Keratinocyte (primary cell): ENCODE measurements around the gene MMP28.

Source experiments
- EZH2 ChIP-seq: IDR thresholded peaks from one replicate; pipeline ENCODE4 v1.6.1; 2012; ENCODE audit warnings: inconsistent platforms, mild to moderate bottlenecking, low read length, moderate library complexity
- TF ChIP-seq, protein P1 (sequence below), 3 experiments: IDR thresholded peaks in 1 of 3; conservative IDR thresholded peaks in 1 of 3; optimal IDR thresholded peaks in 1 of 3; 2 replicates in 2 of 3; 3 replicates in 1 of 3; pipeline versions ENCODE3 to v1.5.1; 2011; ENCODE audit warnings: low read length in 3 of 3, mild to moderate bottlenecking in 3 of 3, moderate library complexity in 2 of 3, control low read depth in 1 of 3, inconsistent platforms in 1 of 3; ENCODE audit not compliant: insufficient read depth in 2 of 3; ENCODE audit errors: extremely low read depth in 1 of 3

DNA sequence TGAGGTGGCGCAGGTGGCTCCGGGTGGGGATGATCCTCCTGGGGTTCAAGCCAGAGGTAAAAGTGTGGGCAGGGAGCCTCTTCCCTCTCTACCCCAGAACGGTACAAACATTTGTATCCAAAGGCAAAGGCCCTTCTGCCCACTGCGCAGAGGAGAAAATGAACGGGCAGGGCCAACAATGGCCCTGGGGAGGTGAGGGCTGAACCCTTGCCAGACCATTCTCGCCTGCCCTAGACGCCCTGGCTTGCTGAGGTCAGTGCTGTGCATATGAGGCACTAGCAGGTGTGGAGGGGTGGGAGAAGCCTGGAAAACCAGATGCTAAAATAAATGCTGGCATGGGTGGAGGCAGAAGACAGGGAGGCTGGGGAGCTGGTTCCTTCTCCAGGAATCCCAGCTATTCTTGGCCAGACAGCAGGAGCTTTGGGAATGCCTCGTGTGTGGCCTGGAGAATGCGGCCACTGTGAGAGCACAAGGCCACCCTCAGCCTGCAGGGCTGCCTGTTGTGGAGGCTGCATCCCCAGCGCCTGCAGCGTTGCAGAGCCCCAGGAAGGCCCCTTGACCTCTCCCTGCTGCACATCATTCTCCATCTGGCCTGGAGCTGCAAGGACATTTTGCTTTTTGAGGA is 30.2 kb downstream of the MMP28 start:
- TF ChIP-seq, protein P1, sequence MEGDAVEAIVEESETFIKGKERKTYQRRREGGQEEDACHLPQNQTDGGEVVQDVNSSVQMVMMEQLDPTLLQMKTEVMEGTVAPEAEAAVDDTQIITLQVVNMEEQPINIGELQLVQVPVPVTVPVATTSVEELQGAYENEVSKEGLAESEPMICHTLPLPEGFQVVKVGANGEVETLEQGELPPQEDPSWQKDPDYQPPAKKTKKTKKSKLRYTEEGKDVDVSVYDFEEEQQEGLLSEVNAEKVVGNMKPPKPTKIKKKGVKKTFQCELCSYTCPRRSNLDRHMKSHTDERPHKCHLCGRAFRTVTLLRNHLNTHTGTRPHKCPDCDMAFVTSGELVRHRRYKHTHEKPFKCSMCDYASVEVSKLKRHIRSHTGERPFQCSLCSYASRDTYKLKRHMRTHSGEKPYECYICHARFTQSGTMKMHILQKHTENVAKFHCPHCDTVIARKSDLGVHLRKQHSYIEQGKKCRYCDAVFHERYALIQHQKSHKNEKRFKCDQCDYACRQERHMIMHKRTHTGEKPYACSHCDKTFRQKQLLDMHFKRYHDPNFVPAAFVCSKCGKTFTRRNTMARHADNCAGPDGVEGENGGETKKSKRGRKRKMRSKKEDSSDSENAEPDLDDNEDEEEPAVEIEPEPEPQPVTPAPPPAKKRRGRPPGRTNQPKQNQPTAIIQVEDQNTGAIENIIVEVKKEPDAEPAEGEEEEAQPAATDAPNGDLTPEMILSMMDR (optimal IDR thresholded peaks at IDR 0.05 in 1 of 3, IDR thresholded peaks at IDR 0.05 in 1 of 3, conservative IDR thresholded peaks at IDR 0.05 in 1 of 3; ENCODE audit: extremely low read depth in 1 of 3, insufficient read depth in 2 of 3, low read length in 3 of 3) = no peak
- no peak for TF ChIP-seq EZH2
